Tibial nerve (tissue), 3 donors: ENCODE data around the gene TRABD2A.

Source experiments
- CTCF ChIP-seq, 5 experiments: fragments of 200-600 bp in 3 of 5; fragments of 450-650 bp in 2 of 5; sonication (generic) in 3 of 5; IDR thresholded peaks; one replicate each; pipeline ENCODE4 v1.5.1; 2016 to 2019; ENCODE audit warnings: antibody characterized with exemption in 5 of 5, mild to moderate bottlenecking in 3 of 5, moderate library complexity in 2 of 5
- POLR2A ChIP-seq, 2 donors: fragments of 450-650 bp; IDR thresholded peaks; one replicate each; pipeline ENCODE4 v1.6.1; 2017; ENCODE audit warnings: antibody characterized with exemption in 2 of 2, mild to moderate bottlenecking in 2 of 2, moderate library complexity in 2 of 2

GRCh38 chr2:84851876-84852275, 29.0 kb downstream of the TRABD2A start:
- TF ChIP-seq POLR2A (IDR thresholded peaks at IDR 0.05) (no peak), CTCF (IDR thresholded peaks at IDR 0.05) (no peak)
